Loucy (cell line): ENCODE measurements around the gene WDTC1.

ENCODE experiments used
- H2AFZ ChIP-seq: fragments of 200-600 bp; sonication (generic); 2 replicates; pipeline ENCODE4 v1.6.0; 2016; ENCODE audit warnings: antibody characterized with exemption, mild to moderate bottlenecking, low read length, moderate library complexity
- H3F3A ChIP-seq: fragments of 200-600 bp; 2 replicates; pipeline ENCODE4 v1.6.0; 2016; ENCODE audit warnings: antibody characterized with exemption, low read depth, mild to moderate bottlenecking
- H3K27me3 ChIP-seq: fragments of 200-600 bp; sonication (generic); 2 replicates; pipeline ENCODE4 v1.6.1; 2014; ENCODE audit warnings: low read length, mild to moderate bottlenecking; ENCODE audit not compliant: insufficient read depth, poor library complexity, severe bottlenecking
- H3K36me3 ChIP-seq: fragments of 200-600 bp; sonication (generic); 2 replicates; pipeline ENCODE4 v1.6.1; 2016; ENCODE audit warnings: low read length; ENCODE audit not compliant: insufficient read depth
- H3K4me1 ChIP-seq: fragments of 200-600 bp; sonication (generic); 2 replicates; pipeline ENCODE4 v1.5.1; 2014; ENCODE audit warnings: low read length, mild to moderate bottlenecking; ENCODE audit not compliant: insufficient read depth, poor library complexity, severe bottlenecking
- H3K4me2 ChIP-seq: fragments of 200-600 bp; sonication (generic); 2 replicates; pipeline ENCODE4 v1.6.0; 2014; ENCODE audit warnings: antibody characterized with exemption, low read length, low read depth, mild to moderate bottlenecking; ENCODE audit not compliant: poor library complexity, severe bottlenecking
- H3K4me3 ChIP-seq: fragments of 200-600 bp; sonication (generic); 2 replicates; pipeline ENCODE4 v1.5.1; 2014; ENCODE audit warnings: low read length, mild to moderate bottlenecking, mixed read lengths; ENCODE audit not compliant: poor library complexity, severe bottlenecking
- H3K79me2 ChIP-seq: fragments of 200-600 bp; sonication (generic); 2 replicates; pipeline ENCODE4 v1.6.1; 2014; ENCODE audit warnings: low read length; ENCODE audit not compliant: insufficient read depth
- H3K9ac ChIP-seq: fragments of 200-600 bp; sonication (generic); 2 replicates; pipeline ENCODE4 v1.6.0; 2014; ENCODE audit warnings: mild to moderate bottlenecking, low read depth, low read length, moderate library complexity; ENCODE audit not compliant: poor library complexity, severe bottlenecking
- H3K9me2 ChIP-seq: fragments of 200-600 bp; sonication (generic); replicated peaks from 2 replicates; pipeline ENCODE4 v1.6.1; 2016; ENCODE audit warnings: low read depth, low read length, mixed read lengths
- H3K9me3 ChIP-seq: fragments of 200-600 bp; sonication (generic); 2 replicates; pipeline ENCODE4 v1.6.1; 2014; ENCODE audit warnings: mild to moderate bottlenecking, antibody characterized with exemption, low read length, low read depth; ENCODE audit not compliant: insufficient read depth
- H4K20me1 ChIP-seq: fragments of 200-600 bp; sonication (generic); 2 replicates; pipeline ENCODE4 v1.6.0; 2014; ENCODE audit warnings: antibody characterized with exemption, low read length, mild to moderate bottlenecking; ENCODE audit not compliant: insufficient read depth, poor library complexity, severe bottlenecking
- CTCF ChIP-seq: fragments of 200-600 bp; sonication (generic); conservative IDR thresholded peaks from 2 replicates; pipeline ENCODE4 v1.5.1; 2014; ENCODE audit warnings: mild to moderate bottlenecking, antibody characterized with exemption, low read length
- EZH2phosphoT487 ChIP-seq: fragments of 200-600 bp; IDR thresholded peaks from 2 replicates; pipeline ENCODE4 v1.6.1; 2018; ENCODE audit warnings: antibody characterized with exemption, mild to moderate bottlenecking, moderate library complexity, borderline replicate concordance

WDTC1 gene

GRCh38 chr1:27353166-27353565 lies 118.7 kb downstream of the WDTC1 start:
- H3K4me2 ChIP-seq = no peak overlapping the region
- no peaks in the 10 kb centered on the region for H3K79me2 ChIP-seq
- no peaks in the 10 kb centered on the region for H4K20me1 ChIP-seq
- H3K9me3 ChIP-seq = no peaks in the 10 kb centered on the region
- H3F3A ChIP-seq = no peaks in the 10 kb centered on the region
- H3K4me1 ChIP-seq = no peaks in the 10 kb centered on the region
- H3K4me3 ChIP-seq = no peak overlapping the region
- H3K9me2 ChIP-seq = no peaks in the 10 kb centered on the region
- H3K27me3 ChIP-seq = no peaks in the 10 kb centered on the region
- H3K36me3 ChIP-seq = peaks cover 5% of the 10 kb centered on the region; the same call in 1 of the 2 replicates
- H2AFZ ChIP-seq = no peak overlapping the region
- TF ChIP-seq EZH2phosphoT487 = no peak
- no peak for TF ChIP-seq CTCF
- no peak overlapping the region for H3K9ac ChIP-seq

- no peak for TF ChIP-seq EZH2phosphoT487
- no peaks in the 10 kb centered on the region for H4K20me1 ChIP-seq
- no peak overlapping the region for H2AFZ ChIP-seq
- no peak overlapping the region for H3K4me3 ChIP-seq
- no peak overlapping the region for H3K4me2 ChIP-seq
- no peaks in the 10 kb centered on the region for H3K27me3 ChIP-seq
- no peaks in the 10 kb centered on the region for H3F3A ChIP-seq
- H3K4me1 ChIP-seq = no peaks in the 10 kb centered on the region
- H3K9me3 ChIP-seq = no peaks in the 10 kb centered on the region
- H3K9ac ChIP-seq = no peak overlapping the region
- H3K79me2 ChIP-seq = no peaks in the 10 kb centered on the region
- no peaks in the 10 kb centered on the region for H3K9me2 ChIP-seq
- peaks cover 5% of the 10 kb centered on the region; the same call in 1 of the 2 replicates for H3K36me3 ChIP-seq
Measured at GRCh38 chr1:27353629-27354028, 119.2 kb downstream of the WDTC1 start.

DNA sequence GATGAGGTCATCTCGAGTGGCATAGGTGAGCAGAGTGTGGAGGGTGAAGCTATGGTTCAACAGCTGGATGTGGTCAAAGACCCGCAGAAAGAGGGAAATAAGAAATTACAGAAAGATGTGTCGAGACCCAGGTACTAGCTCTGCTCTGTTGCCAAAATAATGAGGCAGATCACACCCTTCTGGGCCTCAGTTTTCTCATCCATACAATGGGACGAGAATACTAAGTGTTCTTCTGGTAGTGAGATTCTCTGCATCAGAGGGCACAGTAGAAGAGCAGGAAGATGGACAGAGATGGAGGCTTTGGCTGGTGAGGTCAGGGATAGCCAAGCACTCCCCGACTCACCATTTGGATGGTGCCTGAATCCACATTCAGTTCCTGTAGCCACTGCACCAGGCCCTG lies 121.3 kb downstream of the WDTC1 start:
- Histone ChIP-seq H3K4me1 (no peaks in the 10 kb centered on the region), H3K79me2 (no peaks in the 10 kb centered on the region), H3K36me3 (no peaks in the 10 kb centered on the region), H3F3A (no peaks in the 10 kb centered on the region), H3K9me3 (no peaks in the 10 kb centered on the region), H3K27me3 (no peaks in the 10 kb centered on the region), H3K9me2 (no peaks in the 10 kb centered on the region), H3K4me3 (no peak overlapping the region), H2AFZ (no peak overlapping the region), H3K9ac (no peak overlapping the region), H4K20me1 (no peaks in the 10 kb centered on the region), H3K4me2 (no peak overlapping the region)
- no peak for TF ChIP-seq EZH2phosphoT487
- no peak for TF ChIP-seq CTCF

DNA sequence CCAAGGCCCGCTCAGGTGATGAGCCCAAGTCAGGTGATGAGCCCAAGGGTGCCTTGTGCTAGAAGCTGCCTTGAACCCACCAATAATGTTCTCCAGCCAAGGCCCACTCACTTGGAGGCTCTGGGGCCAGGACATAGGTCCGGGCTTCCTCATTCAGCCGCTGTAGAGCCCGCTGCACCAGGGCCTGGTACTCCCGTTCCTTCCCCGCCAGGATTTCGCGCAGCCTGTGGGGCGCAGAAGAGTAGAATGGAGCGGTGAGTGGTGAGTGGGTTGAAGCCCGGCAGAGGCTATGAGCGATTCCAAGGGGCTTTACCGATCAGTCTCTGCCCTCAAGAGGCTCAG lies 121.8 kb downstream of the WDTC1 start:
- H3F3A ChIP-seq = no peaks in the 10 kb centered on the region
- H4K20me1 ChIP-seq = no peaks in the 10 kb centered on the region
- no peaks in the 10 kb centered on the region for H3K79me2 ChIP-seq
- H3K9ac ChIP-seq = no peak overlapping the region
- no peaks in the 10 kb centered on the region for H3K9me3 ChIP-seq
- H3K4me3 ChIP-seq = no peak overlapping the region
- TF ChIP-seq EZH2phosphoT487 = no peak
- no peak for TF ChIP-seq CTCF
- H3K36me3 ChIP-seq = no peaks in the 10 kb centered on the region
- H3K4me2 ChIP-seq = no peak overlapping the region
- H3K27me3 ChIP-seq = no peaks in the 10 kb centered on the region
- H3K4me1 ChIP-seq = no peaks in the 10 kb centered on the region
- no peaks in the 10 kb centered on the region for H3K9me2 ChIP-seq
- H2AFZ ChIP-seq = no peak overlapping the region
